HG03378 (cell line): ENCODE data around the gene SORCS1.
"Not testable (repeated sequence)": the region's sequence is repeated elsewhere in the genome, so short reads cannot be mapped to it uniquely, and the experiment has no call there.

Experiments used
- ATAC-seq: cut with Tn5 transposase; IDR thresholded peaks from one replicate; pipeline ENCODE4 v1.9.1; 2021; ENCODE audit warnings: mild to moderate bottlenecking, moderate library complexity; ENCODE audit not compliant: unreplicated experiment

The SORCS1 gene

DNA sequence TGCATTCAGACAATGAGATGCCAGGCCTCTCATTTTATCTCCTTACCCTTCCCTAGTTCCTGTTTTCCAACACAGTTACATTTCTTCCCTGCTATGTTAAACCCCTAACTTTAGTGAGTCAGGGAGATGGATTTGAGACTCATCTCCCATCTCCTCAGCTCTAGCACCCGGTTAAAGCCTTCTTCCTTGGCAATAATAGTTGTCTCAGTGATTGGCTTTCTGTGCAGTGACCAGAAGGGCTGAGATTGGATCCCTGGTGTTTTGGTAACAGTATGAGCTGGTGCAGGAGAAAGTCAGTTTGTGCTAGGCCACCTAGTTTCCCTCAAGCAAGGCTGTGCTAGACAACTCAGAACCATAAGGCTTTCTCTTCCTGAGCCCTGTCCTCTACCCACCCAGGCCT lies 212.5 kb downstream of the SORCS1 start:
- no peak for ATAC-seq

DNA sequence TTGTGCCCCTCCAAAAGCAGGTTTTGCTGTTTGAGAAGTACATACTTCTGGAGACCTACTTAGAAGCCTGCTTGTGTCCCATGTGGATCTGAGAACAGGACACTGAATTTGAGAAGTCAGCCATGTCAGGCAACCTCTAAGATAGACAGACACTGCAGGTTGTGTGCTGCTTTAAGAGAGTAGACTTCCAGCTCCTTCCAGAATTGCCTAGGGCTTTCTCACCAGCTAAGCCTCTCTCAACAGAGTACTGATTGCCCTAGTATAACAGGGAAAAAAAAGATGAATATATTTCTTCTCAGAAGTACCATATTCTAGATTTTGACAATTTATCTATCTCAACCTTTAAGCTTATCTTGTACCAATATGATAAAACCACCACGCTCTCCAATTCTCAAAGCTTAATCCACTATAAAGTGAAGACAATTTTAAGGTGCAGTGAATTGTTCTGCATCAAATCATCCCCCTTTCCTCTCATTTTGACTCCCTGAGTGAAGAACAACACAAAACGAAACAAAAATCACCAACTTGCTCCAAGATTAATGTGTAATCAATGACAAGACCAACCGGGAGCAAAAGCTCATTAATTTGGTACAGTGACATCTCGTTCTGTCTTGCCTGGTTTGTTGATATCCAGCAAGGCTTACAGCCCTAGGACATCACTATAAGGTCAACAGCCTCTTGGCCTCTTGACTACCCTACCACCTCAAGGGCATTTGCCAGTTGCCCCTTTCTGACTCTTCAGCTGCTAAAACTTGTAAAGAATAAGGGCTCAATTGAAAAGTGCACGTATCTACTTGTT lies 214.6 kb downstream of the SORCS1 start:
- ATAC-seq = no peak

DNA sequence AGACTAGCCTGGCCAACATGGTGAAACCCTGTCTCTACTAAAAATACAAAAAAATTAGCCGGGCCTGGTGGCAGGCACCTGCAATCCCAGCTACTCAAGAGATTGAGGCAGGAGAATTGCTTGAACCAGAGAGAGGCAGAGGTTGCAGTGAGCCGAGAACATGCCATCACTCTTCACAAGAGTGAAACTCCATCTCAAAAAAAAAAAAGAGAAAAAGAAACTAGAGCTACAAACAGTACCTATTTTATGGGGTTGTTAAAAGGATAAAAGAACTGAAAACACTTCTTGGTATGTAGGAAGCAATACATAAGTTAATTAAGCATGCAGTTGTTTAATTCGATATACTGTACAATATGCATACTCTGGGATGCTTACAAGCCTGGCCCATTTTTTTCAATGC lies 216.9 kb downstream of the SORCS1 start:
- ATAC-seq = peak; percentile 38

DNA sequence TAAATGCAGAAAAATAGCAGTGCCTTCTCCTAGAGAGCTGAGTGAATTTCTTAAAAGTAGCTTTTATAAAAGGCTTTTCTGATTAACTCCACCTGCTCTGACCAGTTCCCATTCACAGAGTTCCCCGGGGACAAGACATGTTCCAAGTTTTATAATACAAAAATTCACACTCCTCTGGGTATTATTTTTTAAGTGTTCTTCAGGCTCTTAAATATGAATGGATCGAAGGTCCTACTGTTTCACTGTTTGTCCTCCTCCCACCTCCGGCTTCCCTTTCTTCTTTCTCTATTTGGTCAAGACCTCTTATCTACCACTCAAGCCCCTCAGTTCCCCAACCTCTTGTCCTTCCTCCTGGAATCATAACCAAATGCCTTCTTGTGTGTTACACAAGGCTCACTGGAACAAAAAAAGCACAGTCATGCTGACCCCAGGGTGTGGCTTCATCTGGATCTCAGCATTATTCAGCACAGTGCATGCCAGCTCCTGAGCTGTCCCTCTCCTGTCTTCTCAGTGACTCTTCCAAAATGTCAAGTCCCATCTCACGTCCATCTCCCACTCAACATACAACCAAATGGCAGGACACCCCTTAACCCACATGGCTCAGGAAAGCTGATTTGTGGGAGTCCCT lies 222.4 kb downstream of the SORCS1 start:
- ATAC-seq = no peak

GRCh38 chr10:106941297-106942034 lies 223.0 kb downstream of the SORCS1 start:
- ATAC-seq = no peak

- no peak for ATAC-seq
Observed at GRCh38 chr10:106938513-106938912, 226.0 kb downstream of the SORCS1 start.

DNA sequence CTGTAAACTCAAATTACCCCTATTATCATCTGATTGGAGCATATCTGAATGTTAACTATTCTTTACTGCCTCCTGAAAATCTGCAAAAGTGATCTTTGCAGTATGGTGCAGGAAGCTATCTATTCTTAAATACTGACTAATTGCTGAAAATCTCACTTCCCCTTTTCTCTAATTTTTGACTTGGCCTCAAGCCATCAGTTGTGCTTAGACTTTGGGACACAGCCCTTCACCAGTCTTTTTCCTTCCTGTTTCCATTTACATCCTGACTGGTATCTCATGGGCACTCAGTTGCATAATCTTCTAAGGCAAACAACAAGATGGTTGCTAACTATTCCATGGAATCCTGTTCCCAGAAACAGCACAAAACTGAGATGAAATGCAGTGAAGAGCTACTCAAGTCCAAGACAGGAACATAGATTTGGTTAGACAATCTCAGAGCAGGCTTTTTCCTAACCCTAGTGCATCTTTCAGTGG lies 228.5 kb downstream of the SORCS1 start:
- ATAC-seq = peak; percentile 73

DNA sequence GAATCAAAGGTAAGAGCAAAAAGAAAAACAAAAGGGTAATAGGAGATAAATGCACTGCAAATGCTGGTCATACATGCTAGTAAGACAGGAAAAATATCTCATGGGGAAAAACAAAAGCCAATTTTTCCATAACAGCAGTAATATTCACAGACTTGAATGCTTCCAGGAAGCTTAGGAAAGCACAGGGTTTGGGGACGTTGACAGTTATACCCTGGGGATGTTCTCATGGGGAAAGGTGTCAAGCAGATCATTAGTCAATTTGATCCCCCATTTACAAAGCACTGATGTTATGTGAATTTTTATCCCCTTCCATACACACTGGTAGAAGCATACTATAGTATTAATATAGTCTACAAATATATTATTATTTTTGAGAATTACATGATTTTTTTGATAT lies 232.7 kb downstream of the SORCS1 start:
- no peak for ATAC-seq

DNA sequence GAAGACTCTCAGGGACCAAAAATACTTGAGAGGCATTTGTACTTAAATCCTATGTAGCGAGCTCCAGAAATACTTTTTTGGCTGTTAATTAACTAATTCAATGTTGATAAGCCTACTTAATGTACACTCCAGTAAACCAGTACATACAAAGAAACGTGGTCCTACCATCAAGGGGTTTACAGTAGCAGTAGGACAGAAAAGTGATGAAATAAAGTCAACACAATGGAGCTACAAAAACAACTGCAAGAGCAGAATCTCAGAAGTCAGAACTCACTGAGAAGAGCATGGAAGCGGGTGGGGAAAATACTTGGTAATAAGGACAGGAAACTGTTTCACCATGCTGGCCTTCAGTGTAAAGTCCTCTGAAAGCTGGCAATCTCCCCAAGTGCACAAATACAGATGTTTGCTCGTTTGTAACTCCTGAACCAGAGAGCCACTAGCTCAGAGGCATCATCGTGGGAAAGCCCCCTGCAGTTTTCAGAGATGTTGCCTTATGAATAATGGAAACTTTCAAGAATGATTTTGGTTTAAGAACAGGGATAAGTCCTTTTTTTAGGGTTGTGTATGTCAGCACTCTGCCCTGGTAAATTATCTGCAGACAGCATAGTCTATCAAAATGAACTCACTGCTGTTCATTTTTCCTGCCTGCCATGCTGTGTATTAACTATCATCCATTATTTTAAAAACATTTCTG lies 233.2 kb downstream of the SORCS1 start:
- peak; percentile 74 for ATAC-seq

DNA sequence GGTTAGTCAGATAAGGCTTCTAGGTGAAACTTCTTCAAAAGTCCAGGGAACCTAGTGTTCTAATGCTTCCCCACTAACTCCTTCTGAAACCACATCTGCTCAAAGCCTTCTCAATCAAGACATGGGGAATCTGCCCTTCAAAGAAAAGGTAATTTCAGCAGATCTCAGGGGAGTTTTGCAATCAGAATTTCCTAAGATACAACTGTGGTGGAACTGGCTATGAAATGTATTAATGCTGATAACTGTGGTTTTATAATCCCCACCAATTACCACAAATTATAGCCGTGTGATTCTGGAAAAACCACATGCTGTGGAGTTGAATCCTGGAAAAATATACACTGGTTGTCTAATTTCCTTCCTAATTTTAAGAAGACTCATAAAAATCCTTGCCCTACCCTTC lies 233.8 kb downstream of the SORCS1 start:
- ATAC-seq = no peak

GRCh38 chr10:106929291-106929895 lies 235.1 kb downstream of the SORCS1 start:
- no peak for ATAC-seq

DNA sequence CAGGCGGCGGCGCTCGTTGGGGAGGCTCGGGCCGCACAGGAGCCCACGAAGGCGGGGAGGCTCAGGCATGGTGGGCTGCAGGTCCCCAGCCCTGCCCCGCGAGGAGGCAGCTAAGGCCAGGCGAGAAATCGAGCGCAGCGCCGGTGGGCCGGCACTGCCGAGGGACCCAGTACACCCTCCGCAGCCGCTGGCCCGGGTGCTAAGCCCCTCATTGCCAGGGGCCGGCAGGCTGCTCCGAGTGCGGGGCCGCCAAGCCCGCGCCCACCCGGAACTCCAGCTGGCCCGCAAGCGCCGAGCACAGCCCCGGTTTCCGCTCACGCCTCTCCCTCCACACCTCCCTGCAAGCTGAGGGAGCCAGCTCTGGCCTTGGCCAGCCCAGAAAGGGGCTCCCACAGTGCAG lies 236.4 kb downstream of the SORCS1 start:
- ATAC-seq = not testable (repeated sequence)

DNA sequence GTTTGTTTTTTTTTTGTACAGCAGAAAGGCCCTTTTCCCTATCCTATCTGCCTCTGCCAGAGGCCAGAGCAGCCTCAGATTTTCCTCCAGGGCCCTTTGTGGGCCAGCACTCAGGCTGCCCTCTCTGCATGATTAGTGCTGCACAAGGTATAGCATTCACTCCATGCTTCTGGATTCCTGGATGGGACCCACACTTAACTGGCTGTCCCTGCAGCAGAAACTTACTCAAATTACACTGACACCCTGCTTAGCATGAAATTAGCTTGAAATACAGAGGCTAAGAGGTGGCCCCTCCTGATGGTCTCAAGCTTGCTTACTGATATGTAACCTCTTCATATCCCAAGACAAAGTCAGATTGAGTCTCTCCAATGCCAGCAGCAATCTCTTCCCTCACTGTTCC lies 239.3 kb downstream of the SORCS1 start:
- ATAC-seq = no peak

- no peak for ATAC-seq
Observed at GRCh38 chr10:106920538-106920937, 244.0 kb downstream of the SORCS1 start.

DNA sequence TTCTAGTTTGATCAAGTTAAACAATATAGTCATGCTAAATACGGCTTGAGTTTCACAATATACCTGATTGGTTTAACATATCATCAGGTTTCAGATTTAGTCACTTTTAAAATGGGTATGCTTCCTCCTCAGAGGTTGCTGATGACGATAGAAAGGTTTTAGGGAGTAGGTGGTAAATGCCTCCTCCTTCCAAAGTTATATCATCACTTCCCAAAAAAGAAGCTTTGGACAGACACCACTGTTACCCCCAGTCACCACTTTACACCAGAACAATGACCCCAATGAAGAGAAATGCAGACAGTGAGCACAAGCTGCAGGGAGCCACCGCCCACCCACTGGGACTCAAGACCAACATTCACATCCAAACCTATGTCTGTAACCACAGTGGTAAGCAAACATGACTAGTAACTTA lies 244.6 kb downstream of the SORCS1 start:
- ATAC-seq = peak; percentile 92

GRCh38 chr10:106917452-106918055 lies 247.0 kb downstream of the SORCS1 start:
- no peak for ATAC-seq

DNA sequence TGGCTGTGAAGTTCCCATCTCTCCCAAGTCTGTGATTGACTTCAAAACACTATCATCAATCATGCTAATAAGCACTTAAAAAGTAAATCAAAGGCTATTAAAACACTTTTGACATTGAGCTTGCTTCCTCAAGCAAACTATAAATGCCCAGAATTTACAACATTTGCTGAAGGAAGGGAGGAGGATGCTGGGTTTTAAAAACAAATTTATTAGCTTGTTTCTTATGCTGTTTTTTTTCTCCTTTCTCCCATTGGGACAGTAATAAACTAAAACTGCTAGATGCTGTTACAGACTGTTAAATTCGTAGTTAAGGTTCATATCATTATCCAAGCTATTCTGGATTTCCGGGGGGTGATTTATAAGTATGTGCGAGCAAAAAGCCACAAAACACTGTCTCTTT lies 250.5 kb downstream of the SORCS1 start:
- ATAC-seq = no peak

- no peak for ATAC-seq
Observed at GRCh38 chr10:106913348-106913747, 251.2 kb downstream of the SORCS1 start.

DNA sequence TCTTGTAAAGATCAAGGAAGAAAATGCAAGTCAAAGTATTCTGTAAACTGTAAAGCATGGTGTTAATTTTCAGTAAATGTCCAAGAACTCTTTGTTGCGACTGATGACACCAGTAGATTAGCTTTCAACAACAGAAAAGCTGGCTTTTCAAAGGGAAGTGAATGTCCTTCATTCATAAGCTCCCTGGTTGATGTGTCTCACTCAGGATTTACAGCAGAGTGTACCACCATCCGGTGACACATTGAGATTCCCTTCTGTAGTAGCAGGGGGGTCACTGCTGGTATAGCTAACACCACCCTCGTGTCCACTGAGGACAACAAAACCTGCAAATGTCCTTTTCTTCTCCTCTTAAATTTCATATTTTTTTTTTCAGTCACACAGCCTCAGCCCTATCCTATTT lies 253.4 kb downstream of the SORCS1 start:
- ATAC-seq = no peak

GRCh38 chr10:106910666-106911065 lies 253.8 kb downstream of the SORCS1 start:
- no peak for ATAC-seq
